ENCODE data around the gene MAP7D2. TPM values are rescaled to one million over a fixed set of nuclear protein-coding genes. Genes with fewer than 3 reads are reported as not detected.

MAP7D2 gene
- total RNA-seq, 4 donors from 2014 or later, result 0.22 to 0.27 TPM; not detected in 2

- H3K9me3 ChIP-seq, result no peaks in the 10 kb centered on the region
- peaks cover 0 to 16% of the 10 kb centered on the region in 2 donors for H3K4me1 ChIP-seq
- intact Hi-C loops (cut with DNase I), result no loop called here
- 22 to 41% methylated on average over 8 of the region's 8 CpGs for WGBS, 2 donors
- H3K4me3 ChIP-seq (replicated peaks in 1 of 3), result no peak overlapping the region
- peak; percentile 73 for DNase-seq
- TF ChIP-seq CTCF (IDR thresholded peaks at IDR 0.05), result no peak
- TF ChIP-seq POLR2A (IDR thresholded peaks at IDR 0.05), result no peak
- no peaks in the 10 kb centered on the region for H3K27me3 ChIP-seq
- H3K36me3 ChIP-seq, result no peaks in the 10 kb centered on the region
- H3K27ac ChIP-seq, result no peak overlapping the region
These were observed 48.8 kb downstream of the MAP7D2 start for GRCh38 chrX:20067709-20068561.

DNA sequence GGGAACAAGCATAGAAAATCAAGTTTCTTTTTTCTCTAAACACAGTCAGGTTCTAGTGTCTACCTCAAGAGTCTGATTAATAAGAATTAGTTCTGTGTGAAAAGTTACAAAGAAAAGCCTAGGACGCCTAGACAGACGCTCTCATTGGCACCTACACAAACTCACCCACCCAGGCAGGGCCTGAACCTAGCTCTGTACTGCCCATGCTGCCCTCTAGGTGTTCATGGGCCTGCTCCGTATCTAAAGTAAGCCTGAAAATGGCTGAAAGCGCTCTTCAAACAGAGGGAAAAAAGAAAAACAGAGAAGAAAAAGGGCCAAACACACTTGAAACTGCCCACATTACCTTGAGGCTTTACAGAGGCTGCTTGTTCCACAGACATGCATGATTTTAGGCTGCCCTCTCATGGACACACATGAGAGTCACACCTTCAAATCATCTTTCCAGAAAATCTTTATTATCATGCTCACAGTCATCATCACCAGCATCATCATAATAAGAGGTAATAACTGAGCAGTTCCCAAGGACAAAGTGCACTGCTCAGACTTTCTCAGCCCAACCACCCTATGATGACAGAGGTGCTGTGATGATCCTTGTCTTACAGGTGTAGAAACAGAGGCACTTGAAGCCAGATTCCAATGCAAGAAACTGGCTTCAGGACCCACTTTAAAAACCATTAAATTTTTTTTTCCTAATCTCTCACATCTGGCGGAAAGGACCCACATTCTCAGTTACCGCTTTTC lies 49.6 kb downstream of the MAP7D2 start:
- no peaks in the 10 kb centered on the region for H3K9me3 ChIP-seq
- WGBS, 2 donors, result 29 to 40% methylated on average over 6 of the region's 6 CpGs
- H3K4me3 ChIP-seq (replicated peaks in 1 of 3), result no peak overlapping the region
- peaks cover 0 to 16% of the 10 kb centered on the region in 2 donors for H3K4me1 ChIP-seq
- TF ChIP-seq POLR2A (IDR thresholded peaks at IDR 0.05) (no peak), CTCF (IDR thresholded peaks at IDR 0.05) (peak in 5 of 6 experiments; percentile 17 to 61 (median 42))
- DNase-seq, result peak; percentile 9 to 12
- intact Hi-C loops (cut with DNase I), result no loop called here
- H3K27ac ChIP-seq, result peak overlapping the region; percentile 19 to 36 (median 35)
- H3K36me3 ChIP-seq, result no peaks in the 10 kb centered on the region
- H3K27me3 ChIP-seq, result no peaks in the 10 kb centered on the region

DNA sequence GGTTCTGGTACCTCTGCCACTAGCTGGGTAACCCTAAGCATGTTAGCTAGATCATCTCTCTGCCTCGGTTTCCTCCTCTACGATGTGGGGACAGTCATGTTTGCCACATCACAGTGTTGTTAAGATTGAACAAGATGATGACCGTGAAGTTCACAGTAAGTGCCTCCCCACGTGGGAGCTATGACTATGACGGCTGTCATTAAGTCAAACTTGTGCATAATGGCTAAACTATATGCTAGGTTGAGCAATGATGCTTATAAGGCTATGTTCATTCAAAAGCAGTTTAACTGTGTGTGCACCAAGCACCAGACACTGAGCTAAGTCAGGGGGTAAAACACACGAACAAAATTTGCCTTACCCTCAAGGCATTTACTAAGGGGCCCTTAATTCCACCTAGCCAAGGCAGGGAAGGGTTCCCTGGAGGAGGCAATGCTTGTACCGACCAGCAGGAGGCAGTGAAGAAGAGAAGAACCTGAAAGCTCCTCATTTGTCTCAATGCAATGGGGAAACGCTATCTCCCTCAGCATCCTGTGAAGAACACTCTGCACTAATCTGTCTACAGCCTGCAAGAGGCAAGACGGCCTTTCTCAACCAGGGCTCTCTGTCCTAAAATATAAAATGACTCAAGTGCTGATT lies 52.9 kb downstream of the MAP7D2 start:
- DNase-seq, result no peak
- no peaks in the 10 kb centered on the region for H3K9me3 ChIP-seq
- intact Hi-C loops (cut with DNase I), result no loop called here
- no peak overlapping the region for H3K27ac ChIP-seq
- H3K27me3 ChIP-seq, result no peaks in the 10 kb centered on the region
- TF ChIP-seq CTCF (IDR thresholded peaks at IDR 0.05), result no peak
- TF ChIP-seq POLR2A (IDR thresholded peaks at IDR 0.05), result no peak
- no peak overlapping the region for H3K4me3 ChIP-seq (replicated peaks in 1 of 3)
- WGBS, 2 donors, result 65 to 82% methylated on average over 4 to 9 of the region's 9 CpGs
- H3K36me3 ChIP-seq, result no peaks in the 10 kb centered on the region
- peaks cover 0 to 16% of the 10 kb centered on the region in 2 donors for H3K4me1 ChIP-seq

DNA sequence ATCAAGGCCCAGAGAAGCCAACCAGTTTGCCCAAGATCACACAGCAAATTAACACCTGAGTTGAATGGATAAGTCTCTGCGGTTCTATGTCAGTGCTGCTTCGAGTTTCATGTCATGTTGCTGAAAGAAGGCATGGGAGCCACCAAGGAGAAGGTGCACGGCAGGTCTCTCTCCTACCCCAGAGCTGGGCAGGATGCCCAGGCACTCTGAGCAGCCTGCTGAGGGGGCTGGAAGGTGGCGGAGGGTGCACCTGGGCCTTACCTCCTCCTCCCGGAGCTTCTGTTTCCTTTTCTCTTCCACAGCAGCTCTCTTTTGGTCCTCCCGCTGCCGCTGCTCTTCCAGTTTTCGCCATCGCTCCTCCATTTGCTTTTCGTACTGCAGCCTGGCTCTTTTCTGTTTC lies 53.6 kb downstream of the MAP7D2 start:
- Histone ChIP-seq H3K27ac (no peak overlapping the region), H3K36me3 (no peaks in the 10 kb centered on the region), H3K4me3 (replicated peaks in 1 of 3) (no peak overlapping the region), H3K4me1 (peaks cover 0 to 15% of the 10 kb centered on the region in 2 donors), H3K27me3 (no peaks in the 10 kb centered on the region), H3K9me3 (no peaks in the 10 kb centered on the region)
- DNase-seq, result no peak
- TF ChIP-seq POLR2A (IDR thresholded peaks at IDR 0.05) (no peak), CTCF (IDR thresholded peaks at IDR 0.05) (no peak)
- 86% methylated on average over 9 to 10 of the region's 10 CpGs for WGBS, 2 donors
- intact Hi-C loops (cut with DNase I), result no loop called here
